ENCODE measurements around the gene AGAP6. TPM values are rescaled to one million over a fixed set of nuclear protein-coding genes. Genes with fewer than 3 reads are reported as not detected.
"Not testable (repeated sequence)": the region's sequence is repeated elsewhere in the genome, so short reads cannot be mapped to it uniquely, and the experiment has no call there.

The AGAP6 gene
- polyA plus RNA-seq, 1 of the 3 experiments (the other 2 are of a cell fraction) = 21.5 TPM

GRCh38 chr10:50027195-50027594 lies 39.0 kb downstream of the AGAP6 start:
- Histone ChIP-seq H3K9me2 (no peaks in the 10 kb centered on the region), H3K27me3 (ENCODE audit: insufficient read depth) (no peaks in the 10 kb centered on the region), H3K27ac (ENCODE audit: low read depth in 2 of 2, low read length in 1 of 2) (no peak overlapping the region), H3K9me3 (no peaks in the 10 kb centered on the region), H4K20me1 (ENCODE audit: insufficient read depth) (no peaks in the 10 kb centered on the region), H3K4me3 (ENCODE audit: low read depth in 2 of 2, low read length in 1 of 2) (no peak overlapping the region), H2AFZ (ENCODE audit: low read depth) (no peak overlapping the region), H3K4me2 (no peak overlapping the region), H3K79me2 (ENCODE audit: insufficient read depth) (no peaks in the 10 kb centered on the region), H3K36me3 (replicated peaks in 1 of 2; ENCODE audit: control insufficient read depth in 1 of 2, insufficient read depth in 2 of 2, low read length in 1 of 2) (no peaks in the 10 kb centered on the region), H3K4me1 (ENCODE audit: control insufficient read depth in 1 of 2, insufficient read depth in 2 of 2, low read depth in 1 of 2, low read length in 1 of 2) (no peaks in the 10 kb centered on the region), H3F3A (replicated peaks; ENCODE audit: insufficient read depth) (no peaks in the 10 kb centered on the region), H3K9ac (no peak overlapping the region)
- ChIA-PET POLR2A (no interaction called here), CTCF (no interaction called here)
- no peak for TF ChIP-seq IRF3 (IDR thresholded peaks at IDR 0.05; ENCODE audit: low read depth, low read length)
- no peak for TF ChIP-seq CTCF (IDR thresholded peaks at IDR 0.05)
- no peak for TF ChIP-seq GABPA (IDR thresholded peaks at IDR 0.05; ENCODE audit: low read depth)
- no peak for TF ChIP-seq PBX3 (IDR thresholded peaks at IDR 0.05)
- TF ChIP-seq TAF1 (IDR thresholded peaks at IDR 0.05; ENCODE audit: borderline replicate concordance, low read depth, low read length) = no peak
- no peak for TF ChIP-seq FOXJ3 (CRISPR knock-in tag; IDR thresholded peaks at IDR 0.05)
- TF ChIP-seq EZH2phosphoT487 (IDR thresholded peaks at IDR 0.05; ENCODE audit: borderline replicate concordance, low read depth) = no peak
- DNase-seq = no peak
- WGBS (ENCODE audit: low lambda C conversion rate) = 56% methylated on average over 10 of the region's 13 CpGs

- Histone ChIP-seq H3K4me1 (ENCODE audit: control insufficient read depth in 1 of 2, insufficient read depth in 2 of 2, low read depth in 1 of 2, low read length in 1 of 2) (no peaks in the 10 kb centered on the region), H4K20me1 (ENCODE audit: insufficient read depth) (no peaks in the 10 kb centered on the region), H3K27ac (ENCODE audit: low read depth in 2 of 2, low read length in 1 of 2) (no peak overlapping the region), H3K4me3 (ENCODE audit: low read depth in 2 of 2, low read length in 1 of 2) (no peak overlapping the region), H3K9me3 (no peaks in the 10 kb centered on the region), H3K27me3 (ENCODE audit: insufficient read depth) (no peaks in the 10 kb centered on the region), H3K9ac (no peak overlapping the region), H3K79me2 (ENCODE audit: insufficient read depth) (no peaks in the 10 kb centered on the region), H2AFZ (ENCODE audit: low read depth) (no peak overlapping the region), H3F3A (replicated peaks; ENCODE audit: insufficient read depth) (no peaks in the 10 kb centered on the region), H3K9me2 (no peaks in the 10 kb centered on the region), H3K4me2 (no peak overlapping the region), H3K36me3 (replicated peaks in 1 of 2; ENCODE audit: control insufficient read depth in 1 of 2, insufficient read depth in 2 of 2, low read length in 1 of 2) (no peaks in the 10 kb centered on the region)
- POLR2A ChIA-PET = no interaction called here
- CTCF ChIA-PET = no interaction called here
- WGBS (ENCODE audit: low lambda C conversion rate) = 34% methylated on average over 3 of the region's 3 CpGs
- DNase-seq = no peak
- no peak for TF ChIP-seq EZH2phosphoT487 (IDR thresholded peaks at IDR 0.05; ENCODE audit: borderline replicate concordance, low read depth)
- no peak for TF ChIP-seq USF1 (IDR thresholded peaks at IDR 0.05; ENCODE audit: borderline replicate concordance, low read depth)
- no peak for TF ChIP-seq PBX3 (IDR thresholded peaks at IDR 0.05)
These were observed 45.3 kb downstream of the AGAP6 start for GRCh38 chr10:50033481-50033880.

GRCh38 chr10:50035337-50035736 lies 47.1 kb downstream of the AGAP6 start:
- H3F3A ChIP-seq (replicated peaks; ENCODE audit: insufficient read depth); H3K4me2 ChIP-seq; POLR2A ChIA-PET; H3K9me2 ChIP-seq; H3K79me2 ChIP-seq (ENCODE audit: insufficient read depth); H3K36me3 ChIP-seq (replicated peaks in 1 of 2; ENCODE audit: control insufficient read depth in 1 of 2, insufficient read depth in 2 of 2, low read length in 1 of 2); H3K4me3 ChIP-seq (ENCODE audit: low read depth in 2 of 2, low read length in 1 of 2); CTCF ChIA-PET; DNase-seq; H2AFZ ChIP-seq (ENCODE audit: low read depth); H3K27me3 ChIP-seq (ENCODE audit: insufficient read depth); H3K27ac ChIP-seq (ENCODE audit: low read depth in 2 of 2, low read length in 1 of 2); H3K4me1 ChIP-seq (ENCODE audit: control insufficient read depth in 1 of 2, insufficient read depth in 2 of 2, low read depth in 1 of 2, low read length in 1 of 2); H3K9me3 ChIP-seq; H3K9ac ChIP-seq; H4K20me1 ChIP-seq (ENCODE audit: insufficient read depth): not testable (repeated sequence)
- 36% methylated on average over 3 of the region's 4 CpGs for WGBS (ENCODE audit: low lambda C conversion rate)

All from SK-N-SH (cell line).